ENCODE measurements around the gene TANK. TPM values are rescaled to one million over a fixed set of nuclear protein-coding genes. Genes with fewer than 3 reads are reported as not detected.

TANK gene
- total RNA-seq, 1 experiment from 2014 or later, result 52.5 TPM

DNA sequence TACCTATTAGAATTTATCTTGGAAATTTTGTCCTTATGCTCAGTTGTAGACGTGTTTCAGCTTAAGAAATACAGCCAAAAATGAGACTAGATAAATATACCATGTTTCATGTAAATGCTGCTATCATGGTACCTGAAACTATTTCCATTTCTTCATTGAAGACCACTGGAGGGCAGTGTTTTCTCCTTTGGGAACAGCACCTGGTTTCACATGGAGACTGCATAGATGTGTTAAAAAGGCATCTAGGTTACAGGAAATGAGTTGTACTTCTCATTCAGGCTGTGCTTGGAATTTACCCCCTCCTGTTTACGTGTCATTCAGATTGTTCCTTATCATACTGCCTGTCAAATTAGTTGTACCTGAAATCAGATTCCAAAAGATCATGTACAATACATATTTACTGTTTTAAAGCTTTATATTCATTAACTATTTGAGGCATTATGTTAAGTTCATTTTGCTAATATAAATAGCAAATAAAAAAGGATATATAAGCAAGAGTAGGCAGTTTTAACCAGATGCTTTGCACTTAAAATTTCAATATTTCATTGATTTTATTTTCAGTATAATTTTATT, 90.7 kb downstream of the TANK start:
- BruUV-seq (replicated peaks), result no TSS peak
- intact Hi-C loops (cut with micrococcal nuclease), result loop anchor here (2.0 kb wide), 2 partner anchors 22 to 306 kb away; no protein-coding TSS in a partner anchor
- CTCF ChIA-PET, result interaction anchor here (0.6 to 3.3 kb wide), 12 partner anchors 8 to 696 kb away, joined by 3 to 15 read pairs (median 4); no protein-coding TSS in a partner anchor
- TF ChIP-seq POLR2A (IDR thresholded peaks at IDR 0.05; ENCODE audit: borderline replicate concordance, extremely low read depth, insufficient read depth, insufficient read length) (no peak), CEBPB (IDR thresholded peaks at IDR 0.05; ENCODE audit: low read depth) (no peak), EGR1 (IDR thresholded peaks at IDR 0.05; ENCODE audit: low read depth) (no peak), POLR2AphosphoS5 (IDR thresholded peaks at IDR 0.05; ENCODE audit: low read depth, low read length) (peak; percentile 21; the same call in 1 of the 2 replicates), SP1 (IDR thresholded peaks at IDR 0.05; ENCODE audit: low read depth) (peak; percentile 9; the same call in 1 of the 2 replicates), YY1 (IDR thresholded peaks at IDR 0.05; ENCODE audit: extremely low read depth, insufficient replicate concordance, low read depth, low read length) (peak; percentile 66), ZFX (IDR thresholded peaks at IDR 0.05) (no peak), TCF7L2 (IDR thresholded peaks at IDR 0.05; ENCODE audit: borderline replicate concordance, extremely low read depth, insufficient read depth, insufficient read length) (no peak), ZNF274 (IDR thresholded peaks at IDR 0.05; ENCODE audit: low read depth, low read length) (no peak), CBX3 (IDR thresholded peaks at IDR 0.05; ENCODE audit: low read depth) (peak; percentile 93), SRF (IDR thresholded peaks at IDR 0.05; ENCODE audit: low read depth) (0 out of 2 replicates have a peak, but pooled peaks have one; percentile 25), RAD21 (IDR thresholded peaks at IDR 0.05; ENCODE audit: low read depth) (peak; percentile 70), EZH2 (IDR thresholded peaks at IDR 0.05) (no peak), JUND (IDR thresholded peaks at IDR 0.05) (0 out of 2 replicates have a peak, but pooled peaks have one; percentile 25), FOSL1 (IDR thresholded peaks at IDR 0.05; ENCODE audit: low read depth) (no peak)
- TF ChIP-seq, protein P1, sequence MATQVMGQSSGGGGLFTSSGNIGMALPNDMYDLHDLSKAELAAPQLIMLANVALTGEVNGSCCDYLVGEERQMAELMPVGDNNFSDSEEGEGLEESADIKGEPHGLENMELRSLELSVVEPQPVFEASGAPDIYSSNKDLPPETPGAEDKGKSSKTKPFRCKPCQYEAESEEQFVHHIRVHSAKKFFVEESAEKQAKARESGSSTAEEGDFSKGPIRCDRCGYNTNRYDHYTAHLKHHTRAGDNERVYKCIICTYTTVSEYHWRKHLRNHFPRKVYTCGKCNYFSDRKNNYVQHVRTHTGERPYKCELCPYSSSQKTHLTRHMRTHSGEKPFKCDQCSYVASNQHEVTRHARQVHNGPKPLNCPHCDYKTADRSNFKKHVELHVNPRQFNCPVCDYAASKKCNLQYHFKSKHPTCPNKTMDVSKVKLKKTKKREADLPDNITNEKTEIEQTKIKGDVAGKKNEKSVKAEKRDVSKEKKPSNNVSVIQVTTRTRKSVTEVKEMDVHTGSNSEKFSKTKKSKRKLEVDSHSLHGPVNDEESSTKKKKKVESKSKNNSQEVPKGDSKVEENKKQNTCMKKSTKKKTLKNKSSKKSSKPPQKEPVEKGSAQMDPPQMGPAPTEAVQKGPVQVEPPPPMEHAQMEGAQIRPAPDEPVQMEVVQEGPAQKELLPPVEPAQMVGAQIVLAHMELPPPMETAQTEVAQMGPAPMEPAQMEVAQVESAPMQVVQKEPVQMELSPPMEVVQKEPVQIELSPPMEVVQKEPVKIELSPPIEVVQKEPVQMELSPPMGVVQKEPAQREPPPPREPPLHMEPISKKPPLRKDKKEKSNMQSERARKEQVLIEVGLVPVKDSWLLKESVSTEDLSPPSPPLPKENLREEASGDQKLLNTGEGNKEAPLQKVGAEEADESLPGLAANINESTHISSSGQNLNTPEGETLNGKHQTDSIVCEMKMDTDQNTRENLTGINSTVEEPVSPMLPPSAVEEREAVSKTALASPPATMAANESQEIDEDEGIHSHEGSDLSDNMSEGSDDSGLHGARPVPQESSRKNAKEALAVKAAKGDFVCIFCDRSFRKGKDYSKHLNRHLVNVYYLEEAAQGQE (IDR thresholded peaks at IDR 0.05; ENCODE audit: low read depth), result no peak
- TF ChIP-seq, protein P2, sequence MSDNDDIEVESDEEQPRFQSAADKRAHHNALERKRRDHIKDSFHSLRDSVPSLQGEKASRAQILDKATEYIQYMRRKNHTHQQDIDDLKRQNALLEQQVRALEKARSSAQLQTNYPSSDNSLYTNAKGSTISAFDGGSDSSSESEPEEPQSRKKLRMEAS (IDR thresholded peaks at IDR 0.05), result peak; percentile 64
- TF ChIP-seq, protein P3, sequence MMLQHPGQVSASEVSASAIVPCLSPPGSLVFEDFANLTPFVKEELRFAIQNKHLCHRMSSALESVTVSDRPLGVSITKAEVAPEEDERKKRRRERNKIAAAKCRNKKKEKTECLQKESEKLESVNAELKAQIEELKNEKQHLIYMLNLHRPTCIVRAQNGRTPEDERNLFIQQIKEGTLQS (IDR thresholded peaks at IDR 0.05), result no peak
- TF ChIP-seq, protein P4, sequence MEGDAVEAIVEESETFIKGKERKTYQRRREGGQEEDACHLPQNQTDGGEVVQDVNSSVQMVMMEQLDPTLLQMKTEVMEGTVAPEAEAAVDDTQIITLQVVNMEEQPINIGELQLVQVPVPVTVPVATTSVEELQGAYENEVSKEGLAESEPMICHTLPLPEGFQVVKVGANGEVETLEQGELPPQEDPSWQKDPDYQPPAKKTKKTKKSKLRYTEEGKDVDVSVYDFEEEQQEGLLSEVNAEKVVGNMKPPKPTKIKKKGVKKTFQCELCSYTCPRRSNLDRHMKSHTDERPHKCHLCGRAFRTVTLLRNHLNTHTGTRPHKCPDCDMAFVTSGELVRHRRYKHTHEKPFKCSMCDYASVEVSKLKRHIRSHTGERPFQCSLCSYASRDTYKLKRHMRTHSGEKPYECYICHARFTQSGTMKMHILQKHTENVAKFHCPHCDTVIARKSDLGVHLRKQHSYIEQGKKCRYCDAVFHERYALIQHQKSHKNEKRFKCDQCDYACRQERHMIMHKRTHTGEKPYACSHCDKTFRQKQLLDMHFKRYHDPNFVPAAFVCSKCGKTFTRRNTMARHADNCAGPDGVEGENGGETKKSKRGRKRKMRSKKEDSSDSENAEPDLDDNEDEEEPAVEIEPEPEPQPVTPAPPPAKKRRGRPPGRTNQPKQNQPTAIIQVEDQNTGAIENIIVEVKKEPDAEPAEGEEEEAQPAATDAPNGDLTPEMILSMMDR (IDR thresholded peaks at IDR 0.05 in 2 of 3, conservative IDR thresholded peaks at IDR 0.05 in 1 of 3; ENCODE audit: borderline replicate concordance in 1 of 3, insufficient read depth in 1 of 3, low read depth in 2 of 3, low read length in 2 of 3), result peak; percentile 61 to 78 (median 71)
- TF ChIP-seq, protein P5, sequence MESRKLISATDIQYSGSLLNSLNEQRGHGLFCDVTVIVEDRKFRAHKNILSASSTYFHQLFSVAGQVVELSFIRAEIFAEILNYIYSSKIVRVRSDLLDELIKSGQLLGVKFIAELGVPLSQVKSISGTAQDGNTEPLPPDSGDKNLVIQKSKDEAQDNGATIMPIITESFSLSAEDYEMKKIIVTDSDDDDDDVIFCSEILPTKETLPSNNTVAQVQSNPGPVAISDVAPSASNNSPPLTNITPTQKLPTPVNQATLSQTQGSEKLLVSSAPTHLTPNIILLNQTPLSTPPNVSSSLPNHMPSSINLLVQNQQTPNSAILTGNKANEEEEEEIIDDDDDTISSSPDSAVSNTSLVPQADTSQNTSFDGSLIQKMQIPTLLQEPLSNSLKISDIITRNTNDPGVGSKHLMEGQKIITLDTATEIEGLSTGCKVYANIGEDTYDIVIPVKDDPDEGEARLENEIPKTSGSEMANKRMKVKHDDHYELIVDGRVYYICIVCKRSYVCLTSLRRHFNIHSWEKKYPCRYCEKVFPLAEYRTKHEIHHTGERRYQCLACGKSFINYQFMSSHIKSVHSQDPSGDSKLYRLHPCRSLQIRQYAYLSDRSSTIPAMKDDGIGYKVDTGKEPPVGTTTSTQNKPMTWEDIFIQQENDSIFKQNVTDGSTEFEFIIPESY (IDR thresholded peaks at IDR 0.05; ENCODE audit: extremely low read depth, insufficient replicate concordance, low read length), result no peak

More for the DNA sequence above, 90.7 kb downstream of the TANK start:
- ATAC-seq (peak; percentile 91), DNase-seq (ENCODE audit: low read depth, low spot score) (peak; percentile 69)
- H3K9me3 ChIP-seq (ENCODE audit: control insufficient read depth in 1 of 2, insufficient read depth in 1 of 2, low read depth in 1 of 2, low read length in 2 of 2), result no peaks in the 10 kb centered on the region
- peaks cover under 1 to 6% of the 10 kb centered on the region in 2 experiments; a peak in 2 of 4 replicates for H3K4me1 ChIP-seq (ENCODE audit: control insufficient read depth in 1 of 2, insufficient read depth in 2 of 2, low read length in 2 of 2)
- ChIA-PET RAD21 (ENCODE audit: low non-redundant PET in 1 of 2, low total read pairs in 2 of 2, uncharacterized antibody in 2 of 2, unreplicated experiment in 2 of 2) (no interaction called here), POLR2A (no interaction called here)
- no peak overlapping the region for H3K9ac ChIP-seq (ENCODE audit: low read length)
- H3K79me2 ChIP-seq (ENCODE audit: insufficient read depth, low read length), result no peaks in the 10 kb centered on the region
- H3K4me3 ChIP-seq (replicated peaks in 1 of 2; ENCODE audit: low read depth in 1 of 2, low read length in 2 of 2), result no peak overlapping the region
- H3K27ac ChIP-seq (ENCODE audit: low read depth, low read length), result no peak overlapping the region
- H2AFZ ChIP-seq (ENCODE audit: low read depth, low read length, poor library complexity, severe bottlenecking), result no peak overlapping the region
- H4K20me1 ChIP-seq (ENCODE audit: insufficient read depth), result no peaks in the 10 kb centered on the region
- no peaks in the 10 kb centered on the region for H3K27me3 ChIP-seq (ENCODE audit: insufficient read depth, low read length)
- H3K4me2 ChIP-seq (ENCODE audit: low read length), result peak overlapping the region; percentile 36; the same call in 1 of the 2 replicates
- H3K9me2 ChIP-seq (ENCODE audit: insufficient read depth), result no peaks in the 10 kb centered on the region
- H3K36me3 ChIP-seq (ENCODE audit: control insufficient read depth in 1 of 2, insufficient read depth in 2 of 2, low read length in 2 of 2), result no peaks in the 10 kb centered on the region

All from HCT116 (cell line).